ENCODE data around the gene BCAS3. TPM values are rescaled to one million over a fixed set of nuclear protein-coding genes. Genes with fewer than 3 reads are reported as not detected.

BCAS3 gene
- total RNA-seq, 1 donor from 2014 or later, result 44.8 TPM

DNA sequence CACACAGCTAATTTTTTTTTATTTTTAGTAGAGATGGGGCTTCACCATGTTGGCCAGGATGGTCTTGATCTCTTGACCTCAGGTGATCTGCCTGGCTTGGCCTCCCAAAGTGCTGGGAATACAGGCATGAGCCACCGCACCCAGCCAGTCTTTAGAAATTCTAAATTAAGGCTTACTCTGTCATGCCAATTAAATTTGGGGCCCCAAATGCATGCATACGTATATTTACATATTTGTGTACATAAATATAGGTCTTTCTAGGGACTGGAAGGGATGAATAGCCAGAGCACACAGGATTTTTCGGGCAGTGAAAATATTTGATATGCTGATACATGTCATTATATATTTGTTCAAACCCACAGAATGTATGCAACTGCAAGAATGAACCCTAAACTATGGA lies 105.1 kb downstream of the BCAS3 start:
- TF ChIP-seq, protein P1, sequence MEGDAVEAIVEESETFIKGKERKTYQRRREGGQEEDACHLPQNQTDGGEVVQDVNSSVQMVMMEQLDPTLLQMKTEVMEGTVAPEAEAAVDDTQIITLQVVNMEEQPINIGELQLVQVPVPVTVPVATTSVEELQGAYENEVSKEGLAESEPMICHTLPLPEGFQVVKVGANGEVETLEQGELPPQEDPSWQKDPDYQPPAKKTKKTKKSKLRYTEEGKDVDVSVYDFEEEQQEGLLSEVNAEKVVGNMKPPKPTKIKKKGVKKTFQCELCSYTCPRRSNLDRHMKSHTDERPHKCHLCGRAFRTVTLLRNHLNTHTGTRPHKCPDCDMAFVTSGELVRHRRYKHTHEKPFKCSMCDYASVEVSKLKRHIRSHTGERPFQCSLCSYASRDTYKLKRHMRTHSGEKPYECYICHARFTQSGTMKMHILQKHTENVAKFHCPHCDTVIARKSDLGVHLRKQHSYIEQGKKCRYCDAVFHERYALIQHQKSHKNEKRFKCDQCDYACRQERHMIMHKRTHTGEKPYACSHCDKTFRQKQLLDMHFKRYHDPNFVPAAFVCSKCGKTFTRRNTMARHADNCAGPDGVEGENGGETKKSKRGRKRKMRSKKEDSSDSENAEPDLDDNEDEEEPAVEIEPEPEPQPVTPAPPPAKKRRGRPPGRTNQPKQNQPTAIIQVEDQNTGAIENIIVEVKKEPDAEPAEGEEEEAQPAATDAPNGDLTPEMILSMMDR (IDR thresholded peaks at IDR 0.05; ENCODE audit: partially characterized antibody, unreplicated experiment), result no peak
- no peak overlapping the region for H3K4me3 Mint-ChIP-seq (ENCODE audit: unreplicated experiment)
- no peaks in the 10 kb centered on the region for H3K4me1 Mint-ChIP-seq (ENCODE audit: low read depth, unreplicated experiment)
- DNase-seq, result no peak
- H3K36me3 Mint-ChIP-seq (ENCODE audit: unreplicated experiment), result no peaks in the 10 kb centered on the region
- H3K9me3 Mint-ChIP-seq (ENCODE audit: unreplicated experiment), result no peaks in the 10 kb centered on the region
- no peaks in the 10 kb centered on the region for H3K27me3 Mint-ChIP-seq (ENCODE audit: unreplicated experiment)
- H3K27ac Mint-ChIP-seq (ENCODE audit: unreplicated experiment), result no peak overlapping the region

DNA sequence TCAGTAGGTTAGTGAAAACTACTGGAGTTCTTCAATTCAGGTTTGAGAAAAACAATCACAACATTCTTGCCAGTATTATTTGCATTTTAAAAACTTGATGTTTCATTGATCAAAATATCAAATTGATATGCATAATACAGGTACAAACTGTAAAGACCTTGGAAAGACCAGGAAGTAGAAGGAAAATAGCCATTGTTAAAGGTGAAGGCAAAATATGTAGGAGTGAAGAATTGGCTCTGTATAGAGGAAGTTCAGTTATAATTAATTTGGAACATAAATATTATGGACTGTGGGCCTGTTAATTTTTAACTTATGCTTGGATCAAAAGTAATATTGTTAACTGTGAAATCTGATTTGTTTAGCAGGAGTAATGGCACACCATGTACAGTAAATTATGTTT lies 112.6 kb downstream of the BCAS3 start:
- no peak overlapping the region for H3K27ac Mint-ChIP-seq (ENCODE audit: unreplicated experiment)

DNA sequence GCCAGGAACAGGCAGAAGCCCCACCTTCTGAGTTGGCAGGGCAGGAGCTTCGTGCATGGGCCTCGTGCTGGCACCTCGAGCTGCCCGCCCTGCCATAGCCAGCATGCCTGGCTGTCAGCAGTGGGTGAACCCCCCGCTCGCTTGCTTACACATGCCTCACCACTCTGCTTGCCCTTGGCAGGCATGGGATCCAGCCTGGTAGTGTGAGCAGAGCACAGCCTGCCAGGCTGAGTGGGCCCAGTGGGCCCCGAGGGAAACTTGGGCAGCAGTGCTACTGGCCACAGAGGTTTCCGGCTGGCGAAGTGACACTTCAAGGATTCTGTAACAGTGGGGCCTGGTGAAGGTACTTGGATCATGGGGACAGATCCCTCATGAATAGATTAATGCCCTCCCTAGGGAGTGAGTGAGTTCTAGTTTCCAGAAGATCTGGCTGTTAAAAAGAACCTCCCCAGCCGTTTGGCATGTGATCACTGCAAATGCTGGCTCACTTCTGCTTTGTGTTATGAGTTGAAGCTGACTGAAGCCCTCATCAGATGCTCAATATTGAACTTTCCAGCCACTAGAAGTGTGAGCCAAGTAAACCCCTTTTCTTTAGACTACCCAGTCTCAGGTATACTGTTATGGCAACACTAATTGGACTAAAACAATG lies 114.7 kb downstream of the BCAS3 start:
- H3K27ac Mint-ChIP-seq (ENCODE audit: unreplicated experiment), result no peak overlapping the region
- H3K4me1 Mint-ChIP-seq (ENCODE audit: low read depth, unreplicated experiment), result no peaks in the 10 kb centered on the region
- DNase-seq, result no peak
- no peaks in the 10 kb centered on the region for H3K36me3 Mint-ChIP-seq (ENCODE audit: unreplicated experiment)
- H3K9me3 Mint-ChIP-seq (ENCODE audit: unreplicated experiment), result no peaks in the 10 kb centered on the region
- TF ChIP-seq, protein P1 (IDR thresholded peaks at IDR 0.05; ENCODE audit: partially characterized antibody, unreplicated experiment), result no peak
- no peaks in the 10 kb centered on the region for H3K27me3 Mint-ChIP-seq (ENCODE audit: unreplicated experiment)
- H3K4me3 Mint-ChIP-seq (ENCODE audit: unreplicated experiment), result no peak overlapping the region

More for the DNA sequence above, 112.6 kb downstream of the BCAS3 start:
- no peaks in the 10 kb centered on the region for H3K9me3 Mint-ChIP-seq (ENCODE audit: unreplicated experiment)
- no peaks in the 10 kb centered on the region for H3K4me1 Mint-ChIP-seq (ENCODE audit: low read depth, unreplicated experiment)
- H3K4me3 Mint-ChIP-seq (ENCODE audit: unreplicated experiment), result no peak overlapping the region
- H3K36me3 Mint-ChIP-seq (ENCODE audit: unreplicated experiment), result no peaks in the 10 kb centered on the region
- no peak for DNase-seq
- TF ChIP-seq, protein P1 (IDR thresholded peaks at IDR 0.05; ENCODE audit: partially characterized antibody, unreplicated experiment), result no peak
- no peaks in the 10 kb centered on the region for H3K27me3 Mint-ChIP-seq (ENCODE audit: unreplicated experiment)

DNA sequence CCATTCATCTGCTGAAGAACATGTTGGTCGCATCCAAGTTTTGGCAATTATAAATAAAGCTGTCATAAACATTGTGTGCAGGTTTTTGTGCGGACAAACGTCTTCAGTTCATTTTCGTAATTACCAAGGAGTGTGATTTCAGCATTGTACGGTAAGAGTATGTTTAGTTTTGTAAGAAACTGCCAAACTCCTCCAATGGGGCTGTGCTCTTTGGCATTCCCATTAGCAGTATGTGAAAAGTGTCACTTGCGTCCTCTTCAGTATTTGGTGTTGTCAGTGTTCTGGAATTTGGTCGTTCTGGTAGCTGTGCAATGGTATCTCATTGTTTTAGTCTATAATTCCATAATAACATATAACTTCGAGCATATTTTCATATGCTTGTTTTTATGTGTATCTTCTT lies 120.9 kb downstream of the BCAS3 start:
- H3K9me3 Mint-ChIP-seq (ENCODE audit: unreplicated experiment), result no peaks in the 10 kb centered on the region
- TF ChIP-seq, protein P1 (IDR thresholded peaks at IDR 0.05; ENCODE audit: partially characterized antibody, unreplicated experiment), result no peak

DNA sequence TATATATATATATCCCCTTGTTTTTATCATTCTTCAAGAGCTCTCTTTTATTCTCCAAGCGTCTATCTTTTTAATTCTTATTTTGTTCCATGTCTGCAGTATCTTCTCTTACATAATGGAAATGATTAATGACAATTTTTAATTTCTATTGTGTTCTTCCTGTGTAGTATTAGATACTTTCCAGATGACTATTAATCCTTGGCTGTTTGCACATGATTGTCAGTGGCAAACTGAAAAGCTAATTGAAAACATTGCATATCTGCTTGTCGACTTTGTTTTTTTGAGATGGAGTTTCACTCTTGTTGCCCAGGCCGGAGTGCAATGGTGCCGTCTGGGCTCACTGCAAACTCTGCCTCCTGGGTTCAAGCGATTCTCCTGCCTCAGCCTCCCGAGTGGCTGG lies 124.7 kb downstream of the BCAS3 start:
- TF ChIP-seq, protein P1 (IDR thresholded peaks at IDR 0.05; ENCODE audit: partially characterized antibody, unreplicated experiment), result no peak
- no peaks in the 10 kb centered on the region for H3K27me3 Mint-ChIP-seq (ENCODE audit: unreplicated experiment)
- no peak overlapping the region for H3K4me3 Mint-ChIP-seq (ENCODE audit: unreplicated experiment)
- no peaks in the 10 kb centered on the region for H3K9me3 Mint-ChIP-seq (ENCODE audit: unreplicated experiment)
- no peak overlapping the region for H3K27ac Mint-ChIP-seq (ENCODE audit: unreplicated experiment)
- H3K36me3 Mint-ChIP-seq (ENCODE audit: unreplicated experiment), result no peaks in the 10 kb centered on the region
- no peak for DNase-seq
- peaks cover 4% of the 10 kb centered on the region for H3K4me1 Mint-ChIP-seq (ENCODE audit: low read depth, unreplicated experiment)

More for the DNA sequence above, 120.9 kb downstream of the BCAS3 start:
- Mint-ChIP-seq H3K36me3 (ENCODE audit: unreplicated experiment) (no peaks in the 10 kb centered on the region), H3K27ac (ENCODE audit: unreplicated experiment) (no peak overlapping the region), H3K4me1 (ENCODE audit: low read depth, unreplicated experiment) (no peaks in the 10 kb centered on the region), H3K4me3 (ENCODE audit: unreplicated experiment) (no peak overlapping the region), H3K27me3 (ENCODE audit: unreplicated experiment) (no peaks in the 10 kb centered on the region)
- no peak for DNase-seq

All from glutamatergic neuron (in vitro differentiated cells).